Keratinocyte (primary cell): ENCODE results near the gene CCND2.

Source experiments
- CTCF ChIP-seq, 3 experiments: IDR thresholded peaks in 1 of 3; conservative IDR thresholded peaks in 1 of 3; optimal IDR thresholded peaks in 1 of 3; 2 replicates in 2 of 3; 3 replicates in 1 of 3; pipeline versions ENCODE3 to v1.5.1; 2011; ENCODE audit warnings: low read length in 3 of 3, mild to moderate bottlenecking in 3 of 3, moderate library complexity in 2 of 3, control low read depth in 1 of 3, inconsistent platforms in 1 of 3; ENCODE audit not compliant: insufficient read depth in 2 of 3; ENCODE audit errors: extremely low read depth in 1 of 3
- EZH2 ChIP-seq: IDR thresholded peaks from one replicate; pipeline ENCODE4 v1.6.1; 2012; ENCODE audit warnings: inconsistent platforms, mild to moderate bottlenecking, low read length, moderate library complexity

GRCh38 chr12:4297617-4298016, 24.1 kb downstream of the CCND2 start:
- TF ChIP-seq CTCF (optimal IDR thresholded peaks at IDR 0.05 in 1 of 3, IDR thresholded peaks at IDR 0.05 in 1 of 3, conservative IDR thresholded peaks at IDR 0.05 in 1 of 3; ENCODE audit: extremely low read depth in 1 of 3, insufficient read depth in 2 of 3, low read length in 3 of 3) (no peak), EZH2 (no peak)
